Testis (tissue), 2 donors: ENCODE results near the gene BTG1.
A peak's percentile ranks its signal among the peaks of the same experiment; 100 is the strongest.

ENCODE experiments used
- POLR2A ChIP-seq: fragments of 450-650 bp; IDR thresholded peaks from one replicate; pipeline ENCODE4 v1.6.1; 2017; ENCODE audit warnings: antibody characterized with exemption, mild to moderate bottlenecking, moderate library complexity
- TF ChIP-seq, protein P1 (sequence below), 3 experiments: fragments of 450-650 bp in 2 of 3; fragments of 200-600 bp in 1 of 3; sonication (generic) in 1 of 3; IDR thresholded peaks; one replicate each; pipeline ENCODE4 v1.5.1; 2016 to 2019; ENCODE audit warnings: antibody characterized with exemption in 3 of 3, mild to moderate bottlenecking in 2 of 3, moderate library complexity in 1 of 3

DNA sequence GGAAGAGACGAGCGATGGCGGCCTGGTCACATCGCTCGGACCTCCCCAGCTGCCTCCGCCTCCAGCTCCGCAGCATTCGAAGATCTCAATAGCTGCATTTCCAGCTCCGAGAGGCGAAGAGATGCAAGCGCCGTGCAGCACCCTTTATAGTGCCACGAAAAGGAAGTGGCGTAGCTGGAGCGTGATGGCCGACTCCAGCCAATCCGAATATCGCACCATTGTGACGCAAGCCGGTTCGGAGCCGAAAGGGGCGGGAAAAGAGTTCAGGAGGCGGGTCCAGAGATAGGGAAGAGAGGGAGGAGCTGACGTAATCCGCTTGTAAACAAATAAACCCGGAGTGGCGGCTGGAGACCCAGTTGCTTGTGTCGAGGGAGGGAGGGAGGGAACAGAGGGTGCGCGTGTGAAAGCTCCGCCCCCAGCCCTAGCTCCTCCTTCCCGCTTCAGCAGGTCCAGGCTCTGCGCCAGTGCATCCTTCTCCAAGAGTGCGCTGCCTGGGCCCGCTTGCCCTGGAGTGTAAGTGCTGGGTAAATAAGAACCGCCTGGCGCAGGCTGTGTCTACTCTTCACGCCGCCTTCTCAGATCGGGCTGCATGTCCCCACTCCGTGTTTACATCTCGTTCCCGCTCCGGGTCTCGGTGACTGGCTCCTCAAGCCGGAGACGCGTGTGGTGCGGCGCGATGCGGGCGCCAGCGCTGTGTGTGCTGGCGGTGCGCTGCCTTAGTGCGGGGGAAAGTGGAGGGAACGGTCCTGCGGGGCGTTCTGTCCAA, at the start of gene BTG1:
- TF ChIP-seq, protein P1, sequence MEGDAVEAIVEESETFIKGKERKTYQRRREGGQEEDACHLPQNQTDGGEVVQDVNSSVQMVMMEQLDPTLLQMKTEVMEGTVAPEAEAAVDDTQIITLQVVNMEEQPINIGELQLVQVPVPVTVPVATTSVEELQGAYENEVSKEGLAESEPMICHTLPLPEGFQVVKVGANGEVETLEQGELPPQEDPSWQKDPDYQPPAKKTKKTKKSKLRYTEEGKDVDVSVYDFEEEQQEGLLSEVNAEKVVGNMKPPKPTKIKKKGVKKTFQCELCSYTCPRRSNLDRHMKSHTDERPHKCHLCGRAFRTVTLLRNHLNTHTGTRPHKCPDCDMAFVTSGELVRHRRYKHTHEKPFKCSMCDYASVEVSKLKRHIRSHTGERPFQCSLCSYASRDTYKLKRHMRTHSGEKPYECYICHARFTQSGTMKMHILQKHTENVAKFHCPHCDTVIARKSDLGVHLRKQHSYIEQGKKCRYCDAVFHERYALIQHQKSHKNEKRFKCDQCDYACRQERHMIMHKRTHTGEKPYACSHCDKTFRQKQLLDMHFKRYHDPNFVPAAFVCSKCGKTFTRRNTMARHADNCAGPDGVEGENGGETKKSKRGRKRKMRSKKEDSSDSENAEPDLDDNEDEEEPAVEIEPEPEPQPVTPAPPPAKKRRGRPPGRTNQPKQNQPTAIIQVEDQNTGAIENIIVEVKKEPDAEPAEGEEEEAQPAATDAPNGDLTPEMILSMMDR (IDR thresholded peaks at IDR 0.05): peak in 2 of 3 experiments; percentile 18 to 38
- peak; percentile 98 for TF ChIP-seq POLR2A
